ENCODE data around the gene ANKRD31.
"Not testable (repeated sequence)": the region's sequence is repeated elsewhere in the genome, so short reads cannot be mapped to it uniquely, and the experiment has no call there.

The ANKRD31 gene

GRCh38 chr5:75265731-75266130, 29.1 kb upstream of the ANKRD31 start:
- H3K27me3 ChIP-seq (ENCODE audit: insufficient read depth, low read length), result peaks cover 15% of the 10 kb centered on the region
- no peaks in the 10 kb centered on the region for H3K4me1 ChIP-seq (ENCODE audit: control insufficient read depth, insufficient read depth, low read length, unreplicated experiment)
- H3K79me2 ChIP-seq (ENCODE audit: control insufficient read depth, insufficient read depth, low read length, unreplicated experiment), result no peaks in the 10 kb centered on the region
- no peak overlapping the region for H2AFZ ChIP-seq (ENCODE audit: low read length, unreplicated experiment)
- no peak overlapping the region for H3K4me3 ChIP-seq (ENCODE audit: low read depth, low read length)
- H3K27ac ChIP-seq (ENCODE audit: low read depth, low read length), result no peak overlapping the region
- H3K36me3 ChIP-seq (ENCODE audit: insufficient read depth, low read length), result no peaks in the 10 kb centered on the region

- Histone ChIP-seq H3K4me3 (ENCODE audit: low read depth, low read length) (no peak overlapping the region), H3K27me3 (ENCODE audit: insufficient read depth, low read length) (peaks cover 19% of the 10 kb centered on the region), H3K79me2 (ENCODE audit: control insufficient read depth, insufficient read depth, low read length, unreplicated experiment) (no peaks in the 10 kb centered on the region), H3K4me1 (ENCODE audit: control insufficient read depth, insufficient read depth, low read length, unreplicated experiment) (no peaks in the 10 kb centered on the region), H3K36me3 (ENCODE audit: insufficient read depth, low read length) (no peaks in the 10 kb centered on the region), H2AFZ (ENCODE audit: low read length, unreplicated experiment) (no peak overlapping the region), H3K27ac (ENCODE audit: low read depth, low read length) (no peak overlapping the region)
Observed at GRCh38 chr5:75262271-75262670, 25.6 kb upstream of the ANKRD31 start.

GRCh38 chr5:75260708-75261107, 24.0 kb upstream of the ANKRD31 start:
- H3K27me3 ChIP-seq (ENCODE audit: insufficient read depth, low read length), result peaks cover 19% of the 10 kb centered on the region; the same call in 1 of the 2 replicates
- no peaks in the 10 kb centered on the region for H3K79me2 ChIP-seq (ENCODE audit: control insufficient read depth, insufficient read depth, low read length, unreplicated experiment)
- no peak overlapping the region for H3K4me3 ChIP-seq (ENCODE audit: low read depth, low read length)
- no peaks in the 10 kb centered on the region for H3K36me3 ChIP-seq (ENCODE audit: insufficient read depth, low read length)
- no peaks in the 10 kb centered on the region for H3K4me1 ChIP-seq (ENCODE audit: control insufficient read depth, insufficient read depth, low read length, unreplicated experiment)
- no peak overlapping the region for H3K27ac ChIP-seq (ENCODE audit: low read depth, low read length)
- no peak overlapping the region for H2AFZ ChIP-seq (ENCODE audit: low read length, unreplicated experiment)

- not testable (repeated sequence) for H3K27ac ChIP-seq (ENCODE audit: low read depth, low read length); H3K4me1 ChIP-seq (ENCODE audit: control insufficient read depth, insufficient read depth, low read length, unreplicated experiment)
Observed at GRCh38 chr5:75250452-75250851, 13.8 kb upstream of the ANKRD31 start.

GRCh38 chr5:75245023-75245422, 8.3 kb upstream of the ANKRD31 start:
- Histone ChIP-seq H3K79me2 (ENCODE audit: control insufficient read depth, insufficient read depth, low read length, unreplicated experiment) (no peaks in the 10 kb centered on the region), H3K4me1 (ENCODE audit: control insufficient read depth, insufficient read depth, low read length, unreplicated experiment) (no peaks in the 10 kb centered on the region), H3K36me3 (ENCODE audit: insufficient read depth, low read length) (no peaks in the 10 kb centered on the region), H2AFZ (ENCODE audit: low read length, unreplicated experiment) (no peak overlapping the region), H3K27ac (ENCODE audit: low read depth, low read length) (no peak overlapping the region), H3K27me3 (ENCODE audit: insufficient read depth, low read length) (peaks cover 11% of the 10 kb centered on the region), H3K4me3 (ENCODE audit: low read depth, low read length) (no peak overlapping the region)

More at GRCh38 chr5:75250452-75250851, 13.8 kb upstream of the ANKRD31 start:
- peaks cover 11% of the 10 kb centered on the region for H3K27me3 ChIP-seq (ENCODE audit: insufficient read depth, low read length)
- H3K36me3 ChIP-seq (ENCODE audit: insufficient read depth, low read length); H3K4me3 ChIP-seq (ENCODE audit: low read depth, low read length); H3K79me2 ChIP-seq (ENCODE audit: control insufficient read depth, insufficient read depth, low read length, unreplicated experiment); H2AFZ ChIP-seq (ENCODE audit: low read length, unreplicated experiment): not testable (repeated sequence)

- no peaks in the 10 kb centered on the region for H3K36me3 ChIP-seq (ENCODE audit: insufficient read depth, low read length)
- no peaks in the 10 kb centered on the region for H3K79me2 ChIP-seq (ENCODE audit: control insufficient read depth, insufficient read depth, low read length, unreplicated experiment)
- H3K27me3 ChIP-seq (ENCODE audit: insufficient read depth, low read length), result peaks cover 5% of the 10 kb centered on the region; the same call in 1 of the 2 replicates
- no peak overlapping the region for H3K4me3 ChIP-seq (ENCODE audit: low read depth, low read length)
- H3K27ac ChIP-seq (ENCODE audit: low read depth, low read length), result no peak overlapping the region
- no peak overlapping the region for H2AFZ ChIP-seq (ENCODE audit: low read length, unreplicated experiment)
- no peaks in the 10 kb centered on the region for H3K4me1 ChIP-seq (ENCODE audit: control insufficient read depth, insufficient read depth, low read length, unreplicated experiment)
Observed at GRCh38 chr5:75243510-75243909, 6.8 kb upstream of the ANKRD31 start.

- H3K4me1 ChIP-seq (ENCODE audit: control insufficient read depth, insufficient read depth, low read length, unreplicated experiment), result no peaks in the 10 kb centered on the region
- H3K79me2 ChIP-seq (ENCODE audit: control insufficient read depth, insufficient read depth, low read length, unreplicated experiment), result no peaks in the 10 kb centered on the region
- no peaks in the 10 kb centered on the region for H3K36me3 ChIP-seq (ENCODE audit: insufficient read depth, low read length)
- H3K27me3 ChIP-seq (ENCODE audit: insufficient read depth, low read length), result 0 out of 2 replicates have a peak, but pooled peaks cover under 1% of the 10 kb centered on the region
- no peak overlapping the region for H2AFZ ChIP-seq (ENCODE audit: low read length, unreplicated experiment)
- H3K27ac ChIP-seq (ENCODE audit: low read depth, low read length), result no peak overlapping the region
- H3K4me3 ChIP-seq (ENCODE audit: low read depth, low read length), result no peak overlapping the region
Observed at GRCh38 chr5:75243100-75243499, 6.4 kb upstream of the ANKRD31 start.

- H3K27me3 ChIP-seq (ENCODE audit: insufficient read depth, low read length), result no peaks in the 10 kb centered on the region
- H2AFZ ChIP-seq (ENCODE audit: low read length, unreplicated experiment), result no peak overlapping the region
- no peaks in the 10 kb centered on the region for H3K79me2 ChIP-seq (ENCODE audit: control insufficient read depth, insufficient read depth, low read length, unreplicated experiment)
- no peaks in the 10 kb centered on the region for H3K36me3 ChIP-seq (ENCODE audit: insufficient read depth, low read length)
- no peak overlapping the region for H3K4me3 ChIP-seq (ENCODE audit: low read depth, low read length)
- H3K4me1 ChIP-seq (ENCODE audit: control insufficient read depth, insufficient read depth, low read length, unreplicated experiment), result no peaks in the 10 kb centered on the region
- no peak overlapping the region for H3K27ac ChIP-seq (ENCODE audit: low read depth, low read length)
Observed at GRCh38 chr5:75242067-75242466, 5.4 kb upstream of the ANKRD31 start.

GRCh38 chr5:75239681-75240080, 3.0 kb upstream of the ANKRD31 start:
- Histone ChIP-seq H3K79me2 (ENCODE audit: control insufficient read depth, insufficient read depth, low read length, unreplicated experiment) (no peaks in the 10 kb centered on the region), H3K4me1 (ENCODE audit: control insufficient read depth, insufficient read depth, low read length, unreplicated experiment) (no peaks in the 10 kb centered on the region), H3K27ac (ENCODE audit: low read depth, low read length) (no peak overlapping the region), H3K27me3 (ENCODE audit: insufficient read depth, low read length) (no peaks in the 10 kb centered on the region), H3K4me3 (ENCODE audit: low read depth, low read length) (no peak overlapping the region), H3K36me3 (ENCODE audit: insufficient read depth, low read length) (no peaks in the 10 kb centered on the region), H2AFZ (ENCODE audit: low read length, unreplicated experiment) (no peak overlapping the region)

- no peaks in the 10 kb centered on the region for H3K36me3 ChIP-seq (ENCODE audit: insufficient read depth, low read length)
- H3K27me3 ChIP-seq (ENCODE audit: insufficient read depth, low read length), result no peaks in the 10 kb centered on the region
- peak overlapping the region; percentile 77; the same call in 1 of the 2 replicates for H3K4me3 ChIP-seq (ENCODE audit: low read depth, low read length)
- H3K79me2 ChIP-seq (ENCODE audit: control insufficient read depth, insufficient read depth, low read length, unreplicated experiment), result no peaks in the 10 kb centered on the region
- no peak overlapping the region for H3K27ac ChIP-seq (ENCODE audit: low read depth, low read length)
- no peaks in the 10 kb centered on the region for H3K4me1 ChIP-seq (ENCODE audit: control insufficient read depth, insufficient read depth, low read length, unreplicated experiment)
- peak overlapping the region; percentile 89 for H2AFZ ChIP-seq (ENCODE audit: low read length, unreplicated experiment)
Observed at GRCh38 chr5:75235711-75236110, 967 bp downstream of the ANKRD31 start.

- Histone ChIP-seq H3K36me3 (ENCODE audit: insufficient read depth, low read length) (no peaks in the 10 kb centered on the region), H3K27ac (ENCODE audit: low read depth, low read length) (no peak overlapping the region), H3K4me3 (ENCODE audit: low read depth, low read length) (no peak overlapping the region), H3K79me2 (ENCODE audit: control insufficient read depth, insufficient read depth, low read length, unreplicated experiment) (no peaks in the 10 kb centered on the region), H3K4me1 (ENCODE audit: control insufficient read depth, insufficient read depth, low read length, unreplicated experiment) (no peaks in the 10 kb centered on the region), H3K27me3 (ENCODE audit: insufficient read depth, low read length) (no peaks in the 10 kb centered on the region), H2AFZ (ENCODE audit: low read length, unreplicated experiment) (no peak overlapping the region)
Observed at GRCh38 chr5:75234251-75234650, 2.4 kb downstream of the ANKRD31 start.

Data from ACC112 (cell line).